C4-2B (cell line): ENCODE results near the gene TMPRSS2.

Experiments used
- H3K27ac ChIP-seq: fragments of 450-650 bp; 2 replicates; pipeline ENCODE4 v1.5.1; 2017
- CTCF ChIP-seq: fragments of 450-650 bp; conservative IDR thresholded peaks from 2 replicates; pipeline ENCODE4 v1.5.1; 2017; ENCODE audit warnings: mild to moderate bottlenecking
- ZFX ChIP-seq: fragments of 450-650 bp; IDR thresholded peaks from 2 replicates; pipeline ENCODE4 v1.6.1; 2017

Gene TMPRSS2

DNA sequence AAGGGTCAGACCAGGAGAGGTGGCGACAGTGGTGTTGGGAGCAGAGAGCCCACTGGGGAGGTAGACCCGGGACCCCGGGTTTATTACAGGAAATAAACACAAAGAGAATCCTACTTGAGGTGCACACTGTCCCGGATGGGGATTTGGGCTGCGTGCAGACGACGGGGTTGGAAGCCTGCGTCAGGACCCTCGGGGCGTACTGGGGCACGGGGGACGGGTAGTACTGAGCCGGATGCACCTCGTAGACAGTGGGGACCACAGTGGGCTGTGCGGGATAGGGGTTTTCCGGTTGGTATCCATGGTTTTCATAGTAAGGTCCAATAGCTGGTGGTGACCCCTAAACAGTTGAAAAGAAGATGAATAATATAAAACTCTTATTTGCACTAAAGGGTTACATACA lies 13.7 kb downstream of the TMPRSS2 start:
- TF ChIP-seq ZFX (no peak), CTCF (no peak)
- H3K27ac ChIP-seq: no peak overlapping the region

DNA sequence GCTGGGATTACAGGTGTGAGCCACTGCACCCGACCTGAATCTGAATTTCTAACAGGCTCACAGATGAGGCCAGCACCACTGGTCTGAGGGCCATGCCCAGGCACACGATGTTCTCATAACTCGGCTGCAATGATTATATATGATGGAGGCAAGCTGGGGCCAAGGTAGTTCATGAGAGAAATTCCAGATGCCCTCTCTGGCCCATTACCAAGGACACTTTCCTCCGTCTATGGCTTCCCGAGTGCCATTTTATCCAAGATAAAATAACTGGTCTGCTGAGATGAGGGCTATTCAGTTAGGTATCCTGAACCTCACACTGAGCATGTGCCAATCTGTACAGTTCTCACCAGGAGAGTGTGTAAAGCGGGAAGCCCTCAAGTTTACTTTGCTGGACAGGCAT lies 16.5 kb downstream of the TMPRSS2 start:
- TF ChIP-seq ZFX (no peak), CTCF (no peak)
- H3K27ac ChIP-seq: peak overlapping the region; percentile 15; the same call in 1 of the 2 replicates

DNA sequence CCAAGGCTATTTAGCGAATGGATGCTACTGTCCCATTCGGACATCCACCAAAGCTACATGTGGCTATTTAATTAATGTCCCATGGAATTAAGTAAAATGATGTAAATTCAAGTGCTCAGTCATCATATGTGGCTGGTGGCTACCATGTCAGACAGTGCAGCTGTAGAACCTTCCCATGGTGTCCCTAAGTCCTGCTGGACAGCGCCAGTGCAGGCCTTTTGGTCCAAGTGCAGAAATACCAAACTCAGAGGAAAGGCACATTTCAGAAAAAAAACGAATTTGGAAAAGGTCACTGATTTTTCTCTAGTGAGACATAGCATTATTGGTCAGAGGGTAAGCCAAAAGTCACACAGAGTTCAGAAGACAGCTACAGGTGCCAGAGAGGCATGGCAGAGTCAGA lies 17.6 kb downstream of the TMPRSS2 start:
- TF ChIP-seq ZFX: no peak
- TF ChIP-seq CTCF: no peak
- H3K27ac ChIP-seq: no peak overlapping the region

DNA sequence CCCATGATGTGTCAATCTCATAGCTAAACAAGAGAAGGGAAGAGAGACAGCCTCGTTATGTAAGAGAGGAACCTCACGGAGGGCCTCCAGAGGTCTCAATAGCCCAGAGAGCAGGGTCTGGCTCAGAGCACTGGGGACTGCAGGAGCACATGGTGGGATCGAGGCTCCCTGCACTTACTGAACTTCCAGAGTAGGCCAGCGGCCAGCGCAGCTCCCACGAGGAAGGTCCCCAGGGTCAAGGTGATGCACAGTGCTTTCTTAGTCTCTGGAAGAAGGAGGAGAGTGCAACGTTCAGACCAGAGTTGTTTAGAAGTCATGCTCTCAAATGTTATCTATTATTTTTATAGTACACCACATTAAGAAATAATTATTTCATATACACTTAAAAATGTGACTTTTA lies 18.6 kb downstream of the TMPRSS2 start:
- TF ChIP-seq CTCF (no peak), ZFX (no peak)
- no peak overlapping the region for H3K27ac ChIP-seq

DNA sequence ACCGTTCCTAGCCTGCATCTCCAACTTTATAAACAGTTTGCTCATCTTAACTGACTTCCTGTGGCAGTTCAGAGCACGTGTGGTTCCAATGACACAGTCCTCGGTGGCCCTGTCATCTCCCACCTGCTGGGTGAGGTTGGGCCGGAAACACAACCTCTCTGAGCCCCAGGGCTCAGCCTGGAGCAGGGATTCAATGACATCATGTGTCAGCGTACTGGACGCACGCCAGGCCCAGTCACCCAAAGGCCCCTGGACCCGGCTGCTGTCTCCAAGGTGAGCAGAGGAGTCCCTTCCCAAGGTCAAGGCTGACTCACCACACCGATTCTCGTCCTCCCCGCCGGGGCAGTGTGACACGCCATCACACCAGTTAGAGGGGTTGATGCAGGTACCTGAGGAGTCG lies 19.9 kb downstream of the TMPRSS2 start:
- TF ChIP-seq ZFX (no peak), CTCF (no peak)
- peak overlapping the region; percentile 5; the same call in 1 of the 2 replicates for H3K27ac ChIP-seq

DNA sequence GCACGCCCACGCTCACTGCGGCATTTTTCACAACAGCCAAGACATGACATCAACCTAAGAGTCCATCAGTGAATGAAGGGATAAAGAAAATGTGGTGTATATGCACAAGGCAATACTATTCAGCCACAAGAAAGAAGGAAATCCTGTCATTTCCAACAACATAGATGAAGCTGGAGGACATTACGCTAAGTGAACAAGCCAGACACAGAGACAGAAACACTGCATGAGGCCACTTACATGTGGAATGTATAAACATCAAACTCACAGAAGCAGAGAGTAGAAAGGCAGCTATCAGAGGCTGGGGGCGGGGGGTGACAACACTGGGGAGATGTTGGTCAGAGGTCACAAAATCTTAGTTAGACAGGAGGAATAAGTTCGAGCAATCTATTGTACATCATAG lies 20.9 kb downstream of the TMPRSS2 start:
- TF ChIP-seq ZFX (no peak), CTCF (no peak)
- no peak overlapping the region for H3K27ac ChIP-seq

- no peak overlapping the region for H3K27ac ChIP-seq
- TF ChIP-seq ZFX: no peak
- TF ChIP-seq CTCF: no peak
These were observed 24.0 kb downstream of the TMPRSS2 start for GRCh38 chr21:41483973-41484372.
